ENCODE data around the gene GABRA4.

DNA sequence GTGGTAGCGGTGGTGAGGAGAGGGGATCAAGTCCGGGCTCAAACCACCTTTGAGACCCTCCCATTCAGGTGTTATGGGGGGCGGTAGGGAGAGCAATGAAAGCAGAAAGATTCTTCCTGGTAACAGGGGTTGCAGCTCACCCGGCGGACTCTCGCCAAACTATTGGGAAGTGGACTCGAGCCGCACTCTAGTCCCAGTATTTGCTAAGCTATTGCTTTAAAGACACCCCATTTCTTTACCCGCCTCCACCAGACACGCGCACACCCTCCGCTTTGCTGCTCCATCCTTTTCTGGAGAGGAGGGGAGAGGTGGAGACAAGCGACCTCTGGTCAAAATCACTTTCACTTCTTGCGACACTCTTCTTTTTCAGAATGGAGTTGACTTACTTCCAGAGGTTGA is 625 bp upstream of the GABRA4 start:
- TF ChIP-seq CTCF (conservative IDR thresholded peaks at IDR 0.05 in 1 of 2, IDR thresholded peaks at IDR 0.05 in 1 of 2; ENCODE audit: low read depth in 1 of 2, low read length in 2 of 2) (no peak), EZH2 (IDR thresholded peaks at IDR 0.05; ENCODE audit: low read length, missing control alignments) (no peak)

Measured in fibroblast of lung (primary cell).